ENCODE measurements around the gene GPR153.

The GPR153 gene

DNA sequence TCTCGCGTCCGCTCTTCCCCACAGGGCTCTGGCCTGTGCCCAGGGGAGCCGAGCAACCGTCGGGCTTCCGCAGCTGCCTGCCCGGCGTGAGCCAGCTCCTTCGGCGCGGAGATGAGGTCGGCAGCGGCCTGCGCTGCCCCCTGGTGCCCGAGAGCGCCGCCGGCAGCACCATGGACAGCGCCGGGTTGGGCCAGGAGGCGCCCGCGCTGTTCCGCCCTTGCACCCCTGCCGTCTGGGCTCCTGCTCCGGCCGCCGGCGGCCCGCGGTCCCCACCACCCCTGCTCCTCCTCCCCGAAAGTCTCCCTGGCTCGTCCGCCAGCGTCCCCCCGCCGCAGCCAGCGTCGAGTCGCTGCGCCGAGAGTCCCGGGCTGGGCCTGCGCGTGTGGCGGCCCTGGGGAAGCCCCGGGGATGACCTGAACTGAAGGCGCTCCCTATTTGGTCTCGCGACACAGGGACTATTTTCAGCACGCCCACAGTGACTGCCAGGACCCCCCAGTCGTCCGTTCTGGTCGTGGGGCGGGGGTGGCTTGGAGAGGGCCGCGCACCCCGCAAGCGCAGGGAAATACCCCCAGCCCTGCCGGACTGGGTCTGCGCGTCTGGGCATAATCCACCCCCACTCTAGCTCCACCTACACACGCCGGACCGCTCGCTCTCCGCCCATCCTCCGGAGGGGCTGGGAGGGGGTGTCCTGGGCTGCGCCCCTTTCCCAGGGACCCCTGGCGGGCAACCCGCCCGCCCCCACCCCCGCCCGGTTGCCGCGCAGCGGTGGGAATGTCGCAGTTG is 15.6 kb downstream of the GPR153 start:
- TF ChIP-seq, protein P1, sequence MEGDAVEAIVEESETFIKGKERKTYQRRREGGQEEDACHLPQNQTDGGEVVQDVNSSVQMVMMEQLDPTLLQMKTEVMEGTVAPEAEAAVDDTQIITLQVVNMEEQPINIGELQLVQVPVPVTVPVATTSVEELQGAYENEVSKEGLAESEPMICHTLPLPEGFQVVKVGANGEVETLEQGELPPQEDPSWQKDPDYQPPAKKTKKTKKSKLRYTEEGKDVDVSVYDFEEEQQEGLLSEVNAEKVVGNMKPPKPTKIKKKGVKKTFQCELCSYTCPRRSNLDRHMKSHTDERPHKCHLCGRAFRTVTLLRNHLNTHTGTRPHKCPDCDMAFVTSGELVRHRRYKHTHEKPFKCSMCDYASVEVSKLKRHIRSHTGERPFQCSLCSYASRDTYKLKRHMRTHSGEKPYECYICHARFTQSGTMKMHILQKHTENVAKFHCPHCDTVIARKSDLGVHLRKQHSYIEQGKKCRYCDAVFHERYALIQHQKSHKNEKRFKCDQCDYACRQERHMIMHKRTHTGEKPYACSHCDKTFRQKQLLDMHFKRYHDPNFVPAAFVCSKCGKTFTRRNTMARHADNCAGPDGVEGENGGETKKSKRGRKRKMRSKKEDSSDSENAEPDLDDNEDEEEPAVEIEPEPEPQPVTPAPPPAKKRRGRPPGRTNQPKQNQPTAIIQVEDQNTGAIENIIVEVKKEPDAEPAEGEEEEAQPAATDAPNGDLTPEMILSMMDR (IDR thresholded peaks at IDR 0.05): peak; percentile 85

DNA sequence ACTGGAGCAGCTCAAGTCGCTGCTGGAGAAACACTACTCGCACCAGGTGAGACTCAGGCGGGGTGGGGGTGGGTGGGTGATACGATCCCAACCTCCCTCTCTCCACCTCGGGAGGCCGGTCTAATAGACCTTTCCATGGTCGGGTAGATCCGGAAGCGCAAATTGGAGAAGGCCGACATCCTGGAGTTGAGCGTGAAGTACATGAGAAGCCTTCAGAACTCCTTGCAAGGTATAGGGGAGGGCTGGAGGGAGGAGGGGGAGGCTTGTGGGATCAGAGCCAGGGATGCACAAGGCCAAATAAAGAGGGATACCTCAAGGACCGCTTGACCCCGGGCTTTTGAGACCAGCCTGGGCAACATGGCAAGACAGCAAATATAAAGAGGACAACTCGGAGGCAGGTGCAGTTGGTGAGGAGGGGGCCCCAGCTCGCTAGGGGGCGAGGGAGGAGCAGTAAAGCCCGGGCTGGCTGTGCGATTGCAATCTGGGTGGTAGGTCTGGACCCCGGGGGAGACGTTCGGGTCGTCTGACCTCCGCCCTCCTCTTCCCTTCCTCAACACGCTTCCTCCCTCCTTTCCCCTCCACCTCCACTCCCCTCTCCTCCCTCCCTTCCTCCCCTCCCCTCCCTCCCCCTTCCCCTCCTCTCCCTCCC is 16.4 kb downstream of the GPR153 start:
- TF ChIP-seq, protein P1 (IDR thresholded peaks at IDR 0.05): no peak

DNA sequence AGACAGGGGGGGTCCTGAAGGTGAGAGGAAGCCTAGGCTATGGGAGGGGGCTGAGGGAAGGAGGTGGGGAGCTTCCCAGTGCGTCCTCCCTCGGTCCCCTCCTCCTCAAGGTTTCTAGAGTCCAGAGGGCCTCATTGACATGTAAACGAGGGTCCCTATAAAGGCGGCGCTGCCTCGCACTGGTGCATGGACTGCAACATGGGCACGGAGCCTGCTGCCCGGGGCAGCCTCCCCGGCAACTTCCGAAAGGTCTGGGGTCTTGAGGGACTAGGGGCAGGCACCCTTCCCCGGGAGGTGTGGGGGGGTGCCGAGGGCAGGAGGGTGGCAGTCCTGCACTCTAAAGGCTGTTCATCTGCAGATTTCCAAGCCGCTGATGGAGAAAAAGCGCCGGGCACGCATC is 16.9 kb downstream of the GPR153 start, which contains the start of gene HES3:
Gene HES3 (plus strand): TSS at position 187 of the 400 bp plus-strand sequence. CDS start 187 bp downstream, at position 374.
- TF ChIP-seq, protein P1 (IDR thresholded peaks at IDR 0.05): no peak

DNA sequence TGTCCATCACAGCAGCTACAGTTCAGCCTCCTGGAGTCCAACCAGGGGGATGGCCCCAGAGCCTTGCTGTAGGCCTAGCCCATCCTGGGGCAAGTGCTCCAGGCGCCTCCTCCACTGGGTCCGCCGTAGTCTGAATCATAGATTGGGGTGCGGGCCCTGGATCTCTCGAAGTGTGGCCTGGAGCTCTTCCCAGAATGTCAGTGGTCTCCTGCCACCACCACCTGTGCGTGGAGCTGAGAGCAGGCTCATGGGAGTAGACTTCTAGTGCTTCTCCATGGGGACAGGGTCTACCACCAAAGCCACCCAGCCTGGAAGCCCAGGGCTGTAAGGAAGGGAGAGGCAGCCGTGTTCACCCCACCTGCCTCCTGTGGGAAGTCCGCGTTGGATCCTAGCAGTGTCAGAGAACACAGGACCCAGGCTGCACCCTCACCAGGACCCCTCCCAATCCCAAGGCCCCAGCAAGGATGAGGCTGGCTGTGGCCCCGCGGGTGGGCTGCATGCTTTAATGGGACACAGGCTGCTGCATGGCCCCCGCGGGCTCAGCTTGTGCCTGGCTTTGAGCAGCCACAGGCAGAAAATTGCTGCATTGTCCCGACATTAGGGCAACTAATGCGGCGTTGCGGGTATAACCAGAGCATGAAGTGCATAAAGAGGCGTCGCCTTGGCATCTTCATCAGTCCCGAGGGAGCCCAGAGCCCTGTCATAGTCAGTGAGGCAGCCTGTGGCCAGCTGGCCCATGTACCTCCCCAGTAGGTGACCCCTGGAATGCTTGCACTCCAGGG is 17.7 kb downstream of the GPR153 start:
- TF ChIP-seq, protein P1 (IDR thresholded peaks at IDR 0.05): no peak

DNA sequence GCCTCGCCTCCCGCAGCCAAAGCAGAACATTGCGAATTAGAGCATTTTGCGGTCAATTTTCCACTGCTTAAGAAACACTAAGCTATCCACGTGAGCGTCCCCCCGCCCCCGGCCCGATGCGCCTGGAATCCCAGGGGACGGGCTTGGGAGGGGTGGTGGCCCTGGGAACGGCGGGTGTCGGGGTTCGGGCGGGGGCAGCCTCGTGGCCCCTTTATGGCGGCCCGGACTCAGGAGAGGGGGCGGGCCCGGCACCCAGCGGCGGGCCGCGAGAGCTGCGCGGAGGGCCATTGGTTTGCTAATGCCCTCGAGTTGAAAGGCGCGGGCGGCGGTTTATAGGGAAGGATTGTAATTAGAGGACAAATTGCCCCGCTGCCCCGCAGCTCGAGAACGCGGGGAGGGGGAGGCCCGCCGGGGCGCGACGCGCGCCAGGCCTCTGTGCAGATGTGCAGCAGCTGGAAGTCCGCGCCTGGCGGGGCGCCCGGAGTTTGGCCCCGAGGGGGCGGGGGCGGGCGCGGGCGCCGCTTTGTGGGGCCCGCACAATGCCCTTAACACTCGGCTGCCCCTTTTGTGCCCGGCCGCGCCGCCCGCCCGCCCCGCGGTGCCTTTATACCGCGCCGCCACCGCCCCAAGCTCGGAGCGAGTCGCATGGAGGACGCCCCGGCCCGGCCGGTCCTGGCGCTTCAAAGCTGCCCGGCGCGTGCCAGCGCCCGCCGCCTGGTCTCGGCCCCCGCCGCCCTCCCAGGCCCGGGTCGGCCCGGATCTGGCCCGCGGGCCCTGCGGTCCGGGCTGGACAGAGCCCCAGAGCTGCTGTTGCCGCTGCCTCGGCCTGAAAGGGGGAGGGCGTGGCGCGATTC is 18.8 kb downstream of the GPR153 start:
- TF ChIP-seq, protein P1 (IDR thresholded peaks at IDR 0.05): no peak

DNA sequence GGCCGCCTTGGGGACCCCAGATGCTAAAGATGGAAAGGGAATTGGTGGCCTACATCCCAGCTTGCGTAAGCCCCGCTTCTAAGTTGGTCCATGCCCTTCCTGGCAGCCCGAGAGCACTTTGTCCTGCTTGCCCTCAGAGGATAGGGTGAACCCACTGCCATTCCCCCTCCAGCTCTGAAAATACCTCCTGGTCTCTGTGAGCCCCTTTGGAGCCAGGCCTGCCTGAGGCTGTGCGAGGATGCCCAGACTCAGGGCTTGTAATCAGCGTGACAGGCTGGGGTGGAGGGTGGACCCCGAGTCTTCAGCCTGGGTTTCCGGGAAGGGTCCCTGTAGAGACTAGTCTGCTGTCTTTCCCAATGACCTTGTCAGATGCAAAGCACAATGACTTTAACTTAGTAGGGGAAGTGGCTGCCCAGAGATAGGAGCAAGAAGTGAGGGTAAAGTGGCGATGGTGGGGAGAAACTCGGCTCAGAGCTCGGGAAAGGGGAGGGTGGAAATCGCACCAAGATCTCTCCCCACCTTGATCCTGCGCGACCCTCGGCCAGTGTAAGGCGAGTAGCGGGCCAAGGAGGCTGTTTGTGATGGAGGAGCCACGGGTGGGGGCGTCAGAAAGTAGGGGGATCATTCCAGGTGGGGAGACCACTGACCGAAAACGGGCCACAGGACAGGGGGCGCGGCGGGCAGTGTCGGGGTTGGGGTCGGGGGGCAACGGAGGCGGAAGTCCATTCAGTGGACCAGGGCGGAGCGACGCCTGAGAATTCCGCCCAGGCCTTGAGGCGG is 19.6 kb downstream of the GPR153 start:
- TF ChIP-seq, protein P1 (IDR thresholded peaks at IDR 0.05): no peak

All from LNCAP (cell line).